T-cell (primary cell): Measurements from ENCODE around the gene QSOX1. TPM values are rescaled to one million over a fixed set of nuclear protein-coding genes. Genes with fewer than 3 reads are reported as not detected.

ENCODE experiments used
- ATAC-seq, 4 experiments: fragments of 200-7000 bp in 3 of 4; fragments of 150-1000 bp in 1 of 4; cut with Tn5 transposase; replicated peaks in 1 of 4; 1 replicate in 3 of 4; 2 replicates in 1 of 4; pipeline ENCODE4 v1.10.0; 2021; ENCODE audit warnings: moderate library complexity in 3 of 4, mild to moderate bottlenecking in 2 of 4, moderate number of reproducible peaks in 1 of 4
- CTCF ChIA-PET, 2 donors: fragments of 300-600 bp; sonication (Branson Sonifier 250); formaldehyde crosslinking; loops; one replicate each; lab custom pipeline; 2022; ENCODE audit warnings: antibody characterized with exemption in 2 of 2; lab: Charles Lee
- POLR2A ChIA-PET, 2 donors: fragments of 300-600 bp; sonication (Branson Sonifier 250); formaldehyde crosslinking; loops; one replicate each; lab custom pipeline; 2022; ENCODE audit warnings: antibody characterized with exemption in 2 of 2; lab: Charles Lee
- DNase-seq, 35 experiments: peaks; one replicate each; pipeline versions ENCODE4 v3.0.0 to v3.0.0-alpha.2; 2013 to 2023
- H3K27ac ChIP-seq: one replicate; pipeline ENCODE4 v1.5.1; 2013; ENCODE audit warnings: low read length
- H3K27me3 ChIP-seq, 2 experiments: replicated peaks in 1 of 2; 1 replicate in 1 of 2; 2 replicates in 1 of 2; pipeline versions ENCODE4 v1.6.1 to v1.7.0; 2013; ENCODE audit warnings: low read length in 1 of 2, mixed read lengths in 1 of 2; ENCODE audit not compliant: control insufficient read depth in 2 of 2, insufficient read depth in 2 of 2; ENCODE audit errors: extremely low read depth in 1 of 2
- H3K36me3 ChIP-seq, 2 donors: 1 replicate in 1 of 2; 2 replicates in 1 of 2; pipeline versions ENCODE4 v1.6.1 to v1.7.0; 2013; ENCODE audit warnings: low read length in 1 of 2; ENCODE audit not compliant: control insufficient read depth in 2 of 2, insufficient read depth in 1 of 2; ENCODE audit errors: extremely low read depth in 1 of 2
- H3K4me1 ChIP-seq, 2 experiments: 1 replicate in 1 of 2; 2 replicates in 1 of 2; pipeline versions ENCODE4 v1.6.1 to v1.7.0; 2013; ENCODE audit warnings: low read length in 2 of 2, mixed read lengths in 1 of 2; ENCODE audit not compliant: insufficient read depth in 2 of 2, control insufficient read depth in 1 of 2; ENCODE audit errors: extremely low read depth in 1 of 2
- H3K4me3 ChIP-seq, 2 donors: 1 replicate in 1 of 2; 2 replicates in 1 of 2; pipeline versions ENCODE4 v1.5.1 to v1.7.0; 2013; ENCODE audit warnings: mild to moderate bottlenecking in 2 of 2, low read length in 1 of 2, moderate library complexity in 1 of 2; ENCODE audit not compliant: control insufficient read depth in 1 of 2; ENCODE audit errors: extremely low read depth in 1 of 2
- H3K9me3 ChIP-seq: 2 replicates; pipeline ENCODE4 v1.7.0; 2013
- H3K27ac Mint-ChIP-seq, 2 donors: one replicate each; pipeline ENCODE4 v1.8.0; 2020 to 2021; ENCODE audit warnings: mild to moderate bottlenecking in 2 of 2, mixed read lengths in 2 of 2
- H3K27me3 Mint-ChIP-seq, 2 donors: one replicate each; pipeline ENCODE4 v1.8.0; 2021 to 2022; ENCODE audit warnings: mixed read lengths in 2 of 2
- H3K36me3 Mint-ChIP-seq: one replicate; pipeline ENCODE4 v1.8.0; 2021; ENCODE audit warnings: mixed read lengths
- H3K4me1 Mint-ChIP-seq, 3 donors: one replicate each; pipeline ENCODE4 v1.8.0; 2020 to 2022; ENCODE audit warnings: mixed read lengths in 3 of 3, mild to moderate bottlenecking in 1 of 3
- H3K4me3 Mint-ChIP-seq, 3 donors: one replicate each; pipeline ENCODE4 v1.8.0; 2020 to 2022; ENCODE audit warnings: mild to moderate bottlenecking in 3 of 3, mixed read lengths in 3 of 3, moderate library complexity in 3 of 3
- H3K9me3 Mint-ChIP-seq, 3 donors: one replicate each; pipeline ENCODE4 v1.8.0; 2020 to 2022; ENCODE audit warnings: mixed read lengths in 3 of 3
- WGBS: methylation state at CpG from one replicate; pipeline ENCODE4 v1.1.5; 2013; ENCODE audit warnings: missing lambda C conversion rate; ENCODE audit not compliant: insufficient coverage; 5-methylcytosine and 5-hydroxymethylcytosine counted together
- total RNA-seq, 35 experiments: library from RNA in 6 of 35; stranded (reverse) in 6 of 35; fragments of 120-200 nt in 1 of 35; gene quantifications; one replicate each; pipeline versions ENCODE4 v1.2.1 to v1.2.4 and lab custom pipeline; 2013 to 2026

QSOX1 gene
- total RNA-seq, 5 donors from 2014 or later (not counting 1 experiment from before 2014, with no cell fraction given): 19.7 to 32.5 (median 28.2) TPM

DNA sequence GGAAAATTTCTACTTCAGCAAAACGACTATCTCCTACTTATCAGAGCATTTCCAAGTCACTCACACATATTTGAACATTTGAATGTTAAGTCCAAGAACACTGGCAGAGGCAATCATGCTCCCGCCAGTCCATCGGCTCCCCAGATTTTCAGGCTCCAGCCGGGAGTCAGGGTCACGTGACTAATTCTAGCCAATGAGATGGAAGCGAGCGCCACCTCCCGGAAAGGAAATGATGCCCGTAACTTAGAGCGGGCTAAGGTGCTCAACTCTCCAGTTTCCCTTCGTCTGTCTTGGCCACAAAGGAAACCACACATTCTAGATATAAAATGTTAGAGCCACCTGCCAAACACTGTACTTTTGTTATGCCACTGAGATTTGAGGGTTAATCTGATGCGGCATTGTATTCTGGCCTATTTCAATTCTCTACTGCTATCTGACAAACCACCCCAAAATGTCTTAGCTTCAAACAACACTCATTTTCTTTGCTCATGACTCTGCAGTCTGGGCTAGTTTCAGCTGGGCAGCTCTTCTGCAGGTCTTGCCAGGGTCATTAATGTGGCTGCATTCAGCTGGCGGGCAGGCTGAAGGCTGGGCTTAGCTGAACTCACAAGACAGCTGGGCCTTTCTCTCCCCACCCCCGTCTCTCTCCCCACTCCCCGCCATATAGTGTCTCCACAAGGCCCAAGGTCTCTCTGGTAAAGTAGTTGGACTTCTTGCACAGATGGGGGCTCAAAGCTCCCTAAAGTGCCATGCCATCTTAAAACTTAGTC, 58.9 kb downstream of the QSOX1 start:
- Mint-ChIP-seq H3K9me3 (no peaks in the 10 kb centered on the region), H3K4me3 (peak overlapping the region; percentile 40 to 53 (median 41)), H3K4me1 (peaks cover 10 to 11% (median 11%) of the 10 kb centered on the region in 3 donors), H3K27me3 (peaks cover 4 to 13% of the 10 kb centered on the region in 2 donors), H3K27ac (peak overlapping the region in 1 of 2 donors; percentile 52), H3K36me3 (no peaks in the 10 kb centered on the region)
- H3K36me3 ChIP-seq: no peaks in the 10 kb centered on the region
- peak in 17 of 35 experiments; percentile 18 to 69 (median 29) for DNase-seq
- H3K27ac ChIP-seq: no peak overlapping the region
- H3K27me3 ChIP-seq: peaks cover 0 to 10% of the 10 kb centered on the region in 2 experiments
- H3K4me1 ChIP-seq: peaks cover 3 to 10% of the 10 kb centered on the region in 2 experiments
- no peaks in the 10 kb centered on the region for H3K9me3 ChIP-seq
- H3K4me3 ChIP-seq: peak overlapping the region in 1 of 2 donors; percentile 1
- ChIA-PET CTCF (interaction anchor here in 1 of 2 donors (0.7 kb wide), 1 partner anchor 269 kb away, joined by 3 read pairs; no protein-coding TSS in a partner anchor), POLR2A (no interaction called here)
- ATAC-seq: peak; percentile 48 to 58 (median 56)
- WGBS: 25% methylated on average over 8 of the region's 15 CpGs

DNA sequence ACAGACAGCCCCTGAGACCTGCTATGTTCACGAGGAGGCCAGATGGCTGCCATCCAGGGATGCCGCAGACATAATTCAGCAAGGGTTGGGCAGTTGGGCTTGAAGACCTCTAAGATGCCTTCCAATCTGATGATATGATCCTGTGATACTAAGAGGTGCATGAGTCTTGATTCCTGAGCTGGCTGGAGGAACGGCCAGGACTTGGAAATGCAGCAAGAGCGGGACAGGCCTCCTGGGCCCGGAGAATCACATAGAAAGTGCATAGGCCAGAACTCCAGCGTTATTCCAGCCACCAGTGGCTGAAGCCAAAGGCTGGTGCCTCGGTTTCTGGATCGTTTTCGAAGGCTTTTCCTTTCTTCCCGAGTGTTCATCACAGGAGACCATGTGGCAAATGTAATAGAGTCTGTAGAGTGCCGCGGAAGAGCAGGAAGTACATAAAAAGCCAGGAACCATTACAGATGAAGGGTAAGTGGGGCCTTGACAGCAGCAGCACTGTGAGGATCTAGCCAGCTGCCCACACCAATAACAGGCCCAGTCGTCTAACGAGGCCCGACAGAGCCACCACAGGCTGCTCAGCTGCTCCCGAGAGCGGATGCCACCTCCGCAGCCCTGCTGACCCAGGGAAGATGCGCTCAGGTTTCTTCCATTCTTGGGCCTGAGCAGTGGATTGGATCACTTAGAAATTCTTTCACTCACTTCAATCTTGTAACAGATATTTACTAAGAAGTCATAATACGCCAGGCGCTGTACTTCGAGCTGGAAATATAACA, 61.4 kb downstream of the QSOX1 start:
- no peak overlapping the region for H3K27ac ChIP-seq
- ChIA-PET CTCF (no interaction called here), POLR2A (no interaction called here)
- WGBS: 95% methylated on average over 16 of the region's 22 CpGs
- peaks cover 3 to 10% of the 10 kb centered on the region in 2 experiments for H3K4me1 ChIP-seq
- H3K36me3 Mint-ChIP-seq: no peaks in the 10 kb centered on the region
- H3K4me3 ChIP-seq: no peak overlapping the region
- no peak overlapping the region for H3K27ac Mint-ChIP-seq
- H3K36me3 ChIP-seq: no peaks in the 10 kb centered on the region
- peaks cover 0 to 12% of the 10 kb centered on the region in 2 experiments for H3K27me3 ChIP-seq
- peaks cover 4 to 10% of the 10 kb centered on the region in 2 donors for H3K27me3 Mint-ChIP-seq
- H3K4me1 Mint-ChIP-seq: peaks cover 10 to 11% (median 11%) of the 10 kb centered on the region in 3 donors
- H3K4me3 Mint-ChIP-seq: no peak overlapping the region
- DNase-seq (no peak), ATAC-seq (no peak)
- no peaks in the 10 kb centered on the region for H3K9me3 Mint-ChIP-seq
- no peaks in the 10 kb centered on the region for H3K9me3 ChIP-seq

DNA sequence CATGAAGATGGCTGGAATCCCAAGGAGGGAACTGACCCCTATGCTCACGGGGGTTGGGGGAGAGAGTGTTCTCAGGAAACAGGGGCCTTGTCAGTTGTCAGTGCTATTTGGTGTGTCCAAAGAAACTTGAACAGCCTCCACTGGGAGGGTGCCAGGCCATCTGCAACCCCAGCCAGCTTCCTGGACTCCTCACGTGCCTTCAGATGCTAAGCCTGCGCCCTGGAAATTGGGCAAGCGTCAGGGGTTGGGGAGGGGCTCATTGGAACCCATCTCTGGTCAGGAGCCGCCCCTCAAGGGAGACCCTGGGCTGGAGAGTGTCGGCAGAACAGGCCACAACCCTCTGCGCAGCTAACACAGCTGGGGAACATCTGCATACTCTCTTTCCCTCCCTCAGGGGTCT, 62.3 kb downstream of the QSOX1 start:
- POLR2A ChIA-PET: no interaction called here
- H3K36me3 ChIP-seq: no peaks in the 10 kb centered on the region
- Mint-ChIP-seq H3K27ac (no peak overlapping the region), H3K4me1 (peaks cover 10 to 11% (median 11%) of the 10 kb centered on the region in 3 donors), H3K27me3 (peaks cover 2 to 4% of the 10 kb centered on the region in 2 donors), H3K4me3 (no peak overlapping the region), H3K9me3 (no peaks in the 10 kb centered on the region), H3K36me3 (no peaks in the 10 kb centered on the region)
- H3K27ac ChIP-seq: no peak overlapping the region
- CTCF ChIA-PET: no interaction called here
- WGBS: 93% methylated on average over 4 of the region's 7 CpGs
- ATAC-seq: no peak
- H3K27me3 ChIP-seq: peaks cover 0 to 5% of the 10 kb centered on the region in 2 experiments
- H3K9me3 ChIP-seq: no peaks in the 10 kb centered on the region
- peaks cover 3 to 10% of the 10 kb centered on the region in 2 experiments for H3K4me1 ChIP-seq
- DNase-seq: no peak
- H3K4me3 ChIP-seq: no peak overlapping the region

DNA sequence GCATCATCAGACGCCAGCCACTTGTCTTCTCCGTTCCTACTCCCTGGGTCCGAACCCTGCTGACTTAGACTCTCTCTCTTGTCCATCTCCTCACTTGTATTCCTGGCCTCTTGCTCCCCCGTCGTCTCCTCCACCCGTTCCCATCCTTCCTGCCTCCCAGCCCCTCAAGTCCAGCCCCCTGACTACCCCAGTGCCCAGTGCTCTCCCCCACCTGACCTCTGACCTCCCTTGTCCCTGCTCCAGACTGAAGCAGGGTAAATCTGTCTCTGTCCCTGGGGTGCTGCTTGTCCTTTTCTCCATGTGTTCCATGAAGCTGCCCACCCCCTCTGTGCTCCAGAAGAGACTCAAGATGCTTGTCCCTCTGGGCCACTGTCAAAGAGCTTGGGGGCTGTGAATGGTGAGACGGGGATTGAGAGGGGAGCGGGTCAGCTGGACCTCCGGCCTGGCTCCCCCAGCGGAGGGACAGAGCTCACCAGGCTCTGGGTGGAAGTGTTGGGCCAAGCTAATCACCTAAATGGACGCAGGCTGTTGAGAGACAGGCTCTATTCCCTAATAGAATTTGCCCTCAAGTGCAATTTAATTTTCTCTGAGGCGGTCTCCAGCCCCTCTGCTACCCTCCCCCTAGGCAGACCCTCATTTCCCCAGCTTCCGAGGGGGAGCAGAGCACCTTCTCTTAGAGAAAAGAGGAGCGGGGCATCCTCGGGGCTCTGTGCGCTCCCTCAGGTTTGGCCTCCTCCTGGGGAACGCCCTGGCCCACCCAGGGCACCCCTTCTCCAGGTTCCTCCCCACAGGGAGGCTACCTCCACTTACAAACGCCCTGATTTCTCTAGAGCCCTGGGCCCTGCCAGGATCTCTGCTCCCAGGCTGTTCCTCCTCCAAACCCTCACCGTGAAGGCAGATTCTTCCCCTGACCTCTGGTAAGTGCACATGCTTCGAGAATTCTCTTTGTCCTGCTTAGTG, 64.4 kb downstream of the QSOX1 start:
- no peak overlapping the region for H3K4me3 Mint-ChIP-seq
- 79% methylated on average over 13 of the region's 20 CpGs for WGBS

DNA sequence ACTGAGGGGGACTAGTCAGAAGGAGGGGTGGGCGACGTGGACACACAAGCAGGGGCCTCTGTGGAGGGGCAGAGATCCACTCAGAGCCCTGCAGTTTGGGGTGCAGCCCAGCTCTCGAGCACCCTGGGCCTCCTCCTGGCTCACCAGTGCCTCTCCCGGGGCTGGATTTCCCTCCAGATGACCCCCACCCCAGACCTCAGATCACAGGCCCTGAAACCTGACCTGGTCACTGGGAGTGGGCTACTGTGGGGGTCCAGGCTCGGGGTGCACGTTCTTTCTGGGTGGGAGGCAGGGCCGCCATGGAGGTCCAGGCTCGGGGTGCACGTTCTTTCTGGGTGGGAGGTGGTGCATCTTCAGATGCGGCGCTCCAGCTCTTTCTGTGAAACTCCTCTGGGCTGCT, 65.1 kb downstream of the QSOX1 start:
- Histone ChIP-seq H3K9me3 (no peaks in the 10 kb centered on the region), H3K27me3 (peaks cover 3 to 13% of the 10 kb centered on the region in 2 experiments), H3K36me3 (no peaks in the 10 kb centered on the region), H3K27ac (no peak overlapping the region), H3K4me3 (no peak overlapping the region), H3K4me1 (no peaks in the 10 kb centered on the region)
- H3K27me3 Mint-ChIP-seq: peaks cover 20 to 24% of the 10 kb centered on the region in 2 donors
- H3K4me3 Mint-ChIP-seq: no peak overlapping the region
- no peak for ATAC-seq
- POLR2A ChIA-PET: no interaction called here
- no peaks in the 10 kb centered on the region for H3K9me3 Mint-ChIP-seq
- no peak overlapping the region for H3K27ac Mint-ChIP-seq
- H3K36me3 Mint-ChIP-seq: no peaks in the 10 kb centered on the region
- DNase-seq: no peak
- 82% methylated on average over 7 of the region's 11 CpGs for WGBS
- CTCF ChIA-PET: no interaction called here
- no peaks in the 10 kb centered on the region for H3K4me1 Mint-ChIP-seq

More for the DNA sequence above, 64.4 kb downstream of the QSOX1 start:
- ChIA-PET CTCF (no interaction called here), POLR2A (no interaction called here)
- no peak for DNase-seq
- H3K9me3 Mint-ChIP-seq: no peaks in the 10 kb centered on the region
- no peaks in the 10 kb centered on the region for H3K9me3 ChIP-seq
- no peak overlapping the region for H3K27ac Mint-ChIP-seq
- H3K36me3 Mint-ChIP-seq: no peaks in the 10 kb centered on the region
- H3K4me3 ChIP-seq: no peak overlapping the region
- peaks cover 0 to 1% of the 10 kb centered on the region in 2 experiments for H3K4me1 ChIP-seq
- peaks cover under 1% of the 10 kb centered on the region in 3 donors for H3K4me1 Mint-ChIP-seq
- H3K36me3 ChIP-seq: no peaks in the 10 kb centered on the region
- ATAC-seq: no peak
- H3K27me3 Mint-ChIP-seq: peaks cover 13 to 18% of the 10 kb centered on the region in 2 donors
- peaks cover 3 to 9% of the 10 kb centered on the region in 2 experiments for H3K27me3 ChIP-seq
- H3K27ac ChIP-seq: no peak overlapping the region
